DOHH2 (cell line): ENCODE results near the gene GOLT1B.

ENCODE experiments used
- H3F3A ChIP-seq: fragments of 200-600 bp; sonication (generic), shearing (Covaris generic); 2 replicates; pipeline ENCODE4 v1.6.0; 2016; ENCODE audit warnings: antibody characterized with exemption, mild to moderate bottlenecking; ENCODE audit not compliant: control insufficient read depth, insufficient read depth
- H3K27ac ChIP-seq: fragments of 200-600 bp; sonication (generic); 2 replicates; pipeline ENCODE4 v1.5.1; 2014; ENCODE audit warnings: low read depth, mild to moderate bottlenecking, low read length, moderate library complexity
- H3K27me3 ChIP-seq: fragments of 200-600 bp; sonication (generic); 2 replicates; pipeline ENCODE4 v1.6.1; 2014; ENCODE audit warnings: mild to moderate bottlenecking, low read length, mixed read lengths; ENCODE audit not compliant: control insufficient read depth
- H3K36me3 ChIP-seq: fragments of 200-600 bp; sonication (generic); 2 replicates; pipeline ENCODE4 v1.6.1; 2014; ENCODE audit warnings: mild to moderate bottlenecking, low read length, moderate library complexity, mixed read lengths; ENCODE audit not compliant: control insufficient read depth
- H3K4me1 ChIP-seq: fragments of 200-600 bp; sonication (generic); 2 replicates; pipeline ENCODE4 v1.6.1; 2014; ENCODE audit warnings: mild to moderate bottlenecking, low read length, mixed read lengths; ENCODE audit not compliant: control insufficient read depth
- H3K4me2 ChIP-seq: fragments of 200-600 bp; sonication (generic); 2 replicates; pipeline ENCODE4 v1.6.0; 2014; ENCODE audit warnings: mild to moderate bottlenecking, low read length, moderate library complexity
- H3K4me3 ChIP-seq: fragments of 200-600 bp; sonication (generic); 2 replicates; pipeline ENCODE4 v1.5.1; 2014; ENCODE audit warnings: mild to moderate bottlenecking, low read length, mixed read lengths
- H3K79me2 ChIP-seq: fragments of 200-600 bp; sonication (generic); 2 replicates; pipeline ENCODE4 v1.6.1; 2014; ENCODE audit warnings: mild to moderate bottlenecking, low read length, mixed read lengths; ENCODE audit not compliant: control insufficient read depth
- H3K9me2 ChIP-seq: fragments of 200-600 bp; sonication (generic); replicated peaks from 2 replicates; pipeline ENCODE4 v1.6.1; 2014; ENCODE audit warnings: mild to moderate bottlenecking, low read length, mixed read lengths; ENCODE audit not compliant: control insufficient read depth
- H3K9me3 ChIP-seq: fragments of 200-600 bp; sonication (generic); 2 replicates; pipeline ENCODE4 v1.6.1; 2014; ENCODE audit warnings: antibody characterized with exemption, low read length, mixed read lengths; ENCODE audit not compliant: control insufficient read depth, insufficient read depth
- H4K20me1 ChIP-seq: fragments of 200-600 bp; sonication (generic); 2 replicates; pipeline ENCODE4 v1.6.0; 2014; ENCODE audit warnings: low read depth, mild to moderate bottlenecking, antibody characterized with exemption, low read length, moderate library complexity; ENCODE audit not compliant: control insufficient read depth, insufficient read depth
- CTCF ChIP-seq: fragments of 200-600 bp; sonication (generic); IDR thresholded peaks from one replicate; pipeline ENCODE4 v1.5.1; 2014; ENCODE audit warnings: antibody characterized with exemption, mild to moderate bottlenecking, low read depth, low read length; ENCODE audit not compliant: poor library complexity, severe bottlenecking
- EZH2phosphoT487 ChIP-seq: fragments of 200-600 bp; sonication (generic); IDR thresholded peaks from 2 replicates; pipeline ENCODE4 v1.6.1; 2017; ENCODE audit warnings: borderline replicate concordance, mild to moderate bottlenecking, antibody characterized with exemption, low read length, moderate library complexity, mixed read lengths

Gene GOLT1B

DNA sequence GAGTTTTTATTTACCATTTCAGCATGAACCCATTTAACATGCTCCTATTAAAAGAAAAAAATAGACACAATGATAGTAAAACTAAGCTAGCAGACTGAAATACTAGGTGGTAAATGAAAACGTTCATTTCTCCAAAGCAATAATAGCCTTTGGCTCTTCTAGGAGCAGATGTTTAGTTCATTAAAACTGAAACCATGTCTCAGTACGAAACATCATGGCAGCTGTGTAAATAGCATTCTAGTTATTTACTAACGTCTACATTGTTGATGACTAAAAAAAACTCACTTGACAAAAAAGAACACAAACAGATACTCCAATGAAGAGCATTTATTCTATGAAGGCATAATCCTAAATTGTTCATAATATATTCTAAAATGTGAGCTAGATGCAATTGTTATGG is 18.1 kb upstream of the GOLT1B start:
- no peak overlapping the region for H3K4me2 ChIP-seq
- H3K4me3 ChIP-seq, result no peak overlapping the region
- peaks cover 63% of the 10 kb centered on the region for H3K36me3 ChIP-seq
- no peak overlapping the region for H3K27ac ChIP-seq
- no peaks in the 10 kb centered on the region for H4K20me1 ChIP-seq
- TF ChIP-seq CTCF (no peak), EZH2phosphoT487 (no peak)
- H3K27me3 ChIP-seq, result no peaks in the 10 kb centered on the region
- H3K4me1 ChIP-seq, result no peaks in the 10 kb centered on the region
- H3K9me3 ChIP-seq, result no peaks in the 10 kb centered on the region
- no peaks in the 10 kb centered on the region for H3K9me2 ChIP-seq
- H3K79me2 ChIP-seq, result no peaks in the 10 kb centered on the region
- H3F3A ChIP-seq, result no peaks in the 10 kb centered on the region

- no peaks in the 10 kb centered on the region for H4K20me1 ChIP-seq
- H3K79me2 ChIP-seq, result no peaks in the 10 kb centered on the region
- no peak overlapping the region for H3K27ac ChIP-seq
- no peaks in the 10 kb centered on the region for H3F3A ChIP-seq
- H3K36me3 ChIP-seq, result peaks cover 62% of the 10 kb centered on the region
- H3K4me2 ChIP-seq, result no peak overlapping the region
- H3K9me3 ChIP-seq, result no peaks in the 10 kb centered on the region
- H3K27me3 ChIP-seq, result no peaks in the 10 kb centered on the region
- no peaks in the 10 kb centered on the region for H3K9me2 ChIP-seq
- H3K4me1 ChIP-seq, result no peaks in the 10 kb centered on the region
- no peak for TF ChIP-seq CTCF
- no peak for TF ChIP-seq EZH2phosphoT487
- H3K4me3 ChIP-seq, result no peak overlapping the region
These were observed 15.6 kb upstream of the GOLT1B start for GRCh38 chr12:21485998-21486397.

- H3K9me2 ChIP-seq, result no peaks in the 10 kb centered on the region
- H3K4me3 ChIP-seq, result peak overlapping the region; percentile 92
- H3K9me3 ChIP-seq, result no peaks in the 10 kb centered on the region
- H3K36me3 ChIP-seq, result peaks cover 44% of the 10 kb centered on the region
- no peaks in the 10 kb centered on the region for H4K20me1 ChIP-seq
- TF ChIP-seq CTCF (no peak), EZH2phosphoT487 (no peak)
- peaks cover 65% of the 10 kb centered on the region for H3K79me2 ChIP-seq
- 0 out of 2 replicates have a peak, but pooled peaks cover 2% of the 10 kb centered on the region for H3F3A ChIP-seq
- H3K4me1 ChIP-seq, result peaks cover 25% of the 10 kb centered on the region
- H3K27ac ChIP-seq, result no peak overlapping the region
- no peaks in the 10 kb centered on the region for H3K27me3 ChIP-seq
- peak overlapping the region; percentile 90 for H3K4me2 ChIP-seq
These were observed 1.8 kb upstream of the GOLT1B start for GRCh38 chr12:21499765-21500164.

DNA sequence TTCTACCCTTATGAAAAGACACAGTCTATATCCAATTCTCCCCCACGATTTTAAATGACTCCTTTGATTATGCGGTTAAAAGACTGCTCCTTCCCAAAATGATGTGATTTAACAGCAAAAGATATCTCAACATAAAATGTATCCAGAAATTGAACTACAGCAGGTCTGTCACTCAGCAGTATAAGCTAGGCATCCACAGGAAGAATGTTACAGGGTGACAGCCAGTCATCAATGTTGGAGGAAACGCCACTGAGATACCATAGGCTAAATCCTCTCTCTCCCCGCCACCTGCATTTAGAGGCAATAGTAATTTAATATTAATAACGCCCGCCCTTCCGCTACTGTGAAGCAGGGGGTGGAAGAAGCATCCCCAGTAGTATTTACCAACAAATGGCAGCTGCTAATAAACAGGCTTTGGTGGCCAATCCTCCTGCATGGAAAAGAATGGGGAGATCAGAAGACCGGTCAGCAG is 767 bp upstream of the GOLT1B start:
- TF ChIP-seq CTCF (no peak), EZH2phosphoT487 (no peak)
- H4K20me1 ChIP-seq, result no peaks in the 10 kb centered on the region
- H3K79me2 ChIP-seq, result peaks cover 75% of the 10 kb centered on the region
- peaks cover 25% of the 10 kb centered on the region for H3K4me1 ChIP-seq
- H3K27me3 ChIP-seq, result no peaks in the 10 kb centered on the region
- H3K9me2 ChIP-seq, result no peaks in the 10 kb centered on the region
- no peaks in the 10 kb centered on the region for H3K9me3 ChIP-seq
- 0 out of 2 replicates have a peak, but pooled peaks cover 2% of the 10 kb centered on the region for H3F3A ChIP-seq
- peak overlapping the region; percentile 68 for H3K27ac ChIP-seq
- H3K4me2 ChIP-seq, result peak overlapping the region; percentile 90
- peak overlapping the region; percentile 92 for H3K4me3 ChIP-seq
- H3K36me3 ChIP-seq, result peaks cover 37% of the 10 kb centered on the region
